NOMO-1 treated with dmso at 0.1 percent for 144 hours (cell line): ENCODE data around the gene FOXI1.

Experiments
- DNase-seq: peaks from one replicate; lab custom pipeline; 2025; ENCODE audit not compliant: unreplicated experiment; lab: John Stamatoyannopoulos, UW

FOXI1 gene

GRCh38 chr5:170092455-170093101 lies 13.1 kb upstream of the FOXI1 start:
- no peak for DNase-seq

GRCh38 chr5:170094329-170094728 lies 11.4 kb upstream of the FOXI1 start:
- peak; percentile 21 for DNase-seq

- DNase-seq: no peak
Observed at GRCh38 chr5:170095646-170096045, 10.1 kb upstream of the FOXI1 start.

- DNase-seq: no peak
Observed at GRCh38 chr5:170097934-170098333, 7.8 kb upstream of the FOXI1 start.

GRCh38 chr5:170100066-170100943 lies 5.4 kb upstream of the FOXI1 start:
- DNase-seq: peak; percentile 58

- DNase-seq: no peak
Observed at GRCh38 chr5:170103447-170103846, 2.2 kb upstream of the FOXI1 start.

- DNase-seq: no peak
Observed at GRCh38 chr5:170104299-170104698, 1.4 kb upstream of the FOXI1 start.

- DNase-seq: no peak
Observed at GRCh38 chr5:170104710-170105109, 987 bp upstream of the FOXI1 start.

GRCh38 chr5:170107674-170108073 lies 2.0 kb downstream of the FOXI1 start:
- no peak for DNase-seq

GRCh38 chr5:170108266-170108785 lies 2.6 kb downstream of the FOXI1 start:
- no peak for DNase-seq

GRCh38 chr5:170109059-170110031 lies 3.6 kb downstream of the FOXI1 start:
- DNase-seq: no peak

GRCh38 chr5:170110403-170111087 lies 4.8 kb downstream of the FOXI1 start:
- no peak for DNase-seq

- no peak for DNase-seq
Observed at GRCh38 chr5:170111088-170111785, 5.5 kb downstream of the FOXI1 start.

- no peak for DNase-seq
Observed at GRCh38 chr5:170112876-170113521, 7.3 kb downstream of the FOXI1 start.

- peak; percentile 47 for DNase-seq
Observed at GRCh38 chr5:170113522-170113900, 7.8 kb downstream of the FOXI1 start.

- no peak for DNase-seq
Observed at GRCh38 chr5:170114271-170114670, 8.6 kb downstream of the FOXI1 start.

- DNase-seq: no peak
Observed at GRCh38 chr5:170115925-170116324, 10.2 kb downstream of the FOXI1 start.

GRCh38 chr5:170117736-170118135 lies 12.0 kb downstream of the FOXI1 start:
- no peak for DNase-seq

GRCh38 chr5:170120576-170120975 lies 14.9 kb downstream of the FOXI1 start:
- no peak for DNase-seq
